GM12878 (cell line): ENCODE results near the gene RAB34. TPM values are rescaled to one million over a fixed set of nuclear protein-coding genes. Genes with fewer than 3 reads are reported as not detected.

Experiments used
- BMI1 ChIP-seq: fragments of 450-650 bp; IDR thresholded peaks from 2 replicates; pipeline ENCODE4 v1.6.1; 2016; ENCODE audit warnings: mild to moderate bottlenecking, moderate library complexity, borderline replicate concordance
- CBX3 ChIP-seq: fragments of 200-600 bp; sonication (generic); IDR thresholded peaks from 2 replicates; pipeline ENCODE4 v1.6.1; 2016; ENCODE audit warnings: low read depth, borderline replicate concordance
- CEBPB ChIP-seq, 2 experiments: fragments of 150-350 bp in 1 of 2; IDR thresholded peaks; 2 replicates each; pipeline ENCODE4 v1.6.1; 2012 to 2014; ENCODE audit warnings: low read depth in 2 of 2, low read length in 2 of 2, borderline replicate concordance in 1 of 2, inconsistent platforms in 1 of 2
- CHD1 ChIP-seq: IDR thresholded peaks from 2 replicates; pipeline ENCODE4 v1.6.1; 2012; ENCODE audit warnings: low read depth, low read length, improper control_type of control experiment
- CHD4 ChIP-seq: fragments of 200-600 bp; sonication (generic); IDR thresholded peaks from 2 replicates; pipeline ENCODE4 v1.6.1; 2016; ENCODE audit warnings: mild to moderate bottlenecking
- GATAD2B ChIP-seq: fragments of 450-650 bp; conservative IDR thresholded peaks from 2 replicates; pipeline ENCODE4 v1.6.1; 2017; ENCODE audit warnings: low read depth, mild to moderate bottlenecking, moderate library complexity
- HDGF ChIP-seq: fragments of 450-650 bp; IDR thresholded peaks from 2 replicates; pipeline ENCODE4 v1.6.1; 2016; ENCODE audit warnings: antibody characterized with exemption
- KLF5 ChIP-seq: fragments of 450-650 bp; IDR thresholded peaks from 2 replicates; pipeline ENCODE4 v1.6.1; 2014; ENCODE audit warnings: mild to moderate bottlenecking; ENCODE audit not compliant: partially characterized antibody
- MEF2A ChIP-seq: IDR thresholded peaks from 2 replicates; pipeline ENCODE4 v1.6.1; 2011; ENCODE audit warnings: low read depth, mild to moderate bottlenecking, low read length, moderate library complexity; ENCODE audit not compliant: insufficient read depth
- NR2C2 ChIP-seq: IDR thresholded peaks from 2 replicates; pipeline ENCODE4 v1.6.1; 2011; ENCODE audit warnings: borderline replicate concordance, low read depth; ENCODE audit not compliant: control insufficient read depth, insufficient read length
- POLR2A ChIP-seq: IDR thresholded peaks from 2 replicates; pipeline ENCODE4 v1.6.1; 2011; ENCODE audit warnings: low read depth, mild to moderate bottlenecking, low read length
- RAD51 ChIP-seq: fragments of 450-650 bp; IDR thresholded peaks from 2 replicates; pipeline ENCODE4 v1.6.1; 2016; ENCODE audit warnings: moderate library complexity, mild to moderate bottlenecking, inconsistent platforms
- STAT1 ChIP-seq: fragments of 450-650 bp; conservative IDR thresholded peaks from 2 replicates; pipeline ENCODE4 v1.6.1; 2014; ENCODE audit warnings: antibody characterized with exemption, mild to moderate bottlenecking
- ZSCAN29 ChIP-seq: fragments of 450-650 bp; IDR thresholded peaks from 2 replicates; pipeline ENCODE4 v1.6.1; 2017; ENCODE audit warnings: mild to moderate bottlenecking, moderate library complexity
- polyA plus RNA-seq, 11 experiments: library from polyadenylated mRNA; depleted of rRNA in 4 of 11; unstranded in 6 of 11; stranded (reverse) in 5 of 11; fragments of >200 nt; fragmentation: Nextera tagmentation in 4 of 11; fragmentation: Illumina TruSeq in 1 of 11; extraction: Ambion mirVana in 4 of 11; extraction: Trizol in 1 of 11; gene quantifications; 1 replicate in 1 of 11; 2 replicates in 10 of 11; pipeline versions ENCODE4 v1.2.1 to v1.2.3, GENCODE V29; 2011 to 2016; ENCODE audit warnings: inconsistent platforms in 2 of 11, missing spikeins in 2 of 11, low read depth in 1 of 11
- total RNA-seq, 4 experiments: library from RNA; depleted of rRNA in 3 of 4; stranded (reverse); fragments of >200 nt in 3 of 4; fragmentation: Illumina TruSeq in 1 of 4; extraction: Trizol in 1 of 4; gene quantifications; 2 replicates each; pipeline versions ENCODE4 v1.2.1 to v1.2.3, GENCODE V29; 2013 to 2021
- TF ChIP-seq, protein P1 (sequence below): IDR thresholded peaks from 2 replicates; pipeline ENCODE4 v1.6.1; 2012; ENCODE audit warnings: low read depth, low read length, improper control_type of control experiment
- TF ChIP-seq, protein P2 (sequence below): fragments of 450-650 bp; conservative IDR thresholded peaks from 2 replicates; pipeline ENCODE4 v1.6.1; 2017; ENCODE audit warnings: mild to moderate bottlenecking, moderate library complexity
- TF ChIP-seq, protein P3 (sequence below): fragments of 450-650 bp; IDR thresholded peaks from 2 replicates; pipeline ENCODE4 v1.6.1; 2016; ENCODE audit warnings: mild to moderate bottlenecking
- TF ChIP-seq, protein P4 (sequence below): fragments of 450-650 bp; IDR thresholded peaks from 2 replicates; pipeline ENCODE4 v1.6.1; 2017; ENCODE audit warnings: low read depth, mild to moderate bottlenecking, moderate library complexity
- TF ChIP-seq, protein P5 (sequence below): fragments of 450-650 bp; IDR thresholded peaks from 2 replicates; pipeline ENCODE4 v1.6.1; 2018; ENCODE audit warnings: borderline replicate concordance, mild to moderate bottlenecking; ENCODE audit not compliant: partially characterized antibody

Gene RAB34
- total and polyA plus RNA-seq, 10 of the 15 experiments (the other 5 are each of a cell fraction or from before 2014, with no cell fraction given), result 0.37 to 46.4 (median 32.8) TPM

DNA sequence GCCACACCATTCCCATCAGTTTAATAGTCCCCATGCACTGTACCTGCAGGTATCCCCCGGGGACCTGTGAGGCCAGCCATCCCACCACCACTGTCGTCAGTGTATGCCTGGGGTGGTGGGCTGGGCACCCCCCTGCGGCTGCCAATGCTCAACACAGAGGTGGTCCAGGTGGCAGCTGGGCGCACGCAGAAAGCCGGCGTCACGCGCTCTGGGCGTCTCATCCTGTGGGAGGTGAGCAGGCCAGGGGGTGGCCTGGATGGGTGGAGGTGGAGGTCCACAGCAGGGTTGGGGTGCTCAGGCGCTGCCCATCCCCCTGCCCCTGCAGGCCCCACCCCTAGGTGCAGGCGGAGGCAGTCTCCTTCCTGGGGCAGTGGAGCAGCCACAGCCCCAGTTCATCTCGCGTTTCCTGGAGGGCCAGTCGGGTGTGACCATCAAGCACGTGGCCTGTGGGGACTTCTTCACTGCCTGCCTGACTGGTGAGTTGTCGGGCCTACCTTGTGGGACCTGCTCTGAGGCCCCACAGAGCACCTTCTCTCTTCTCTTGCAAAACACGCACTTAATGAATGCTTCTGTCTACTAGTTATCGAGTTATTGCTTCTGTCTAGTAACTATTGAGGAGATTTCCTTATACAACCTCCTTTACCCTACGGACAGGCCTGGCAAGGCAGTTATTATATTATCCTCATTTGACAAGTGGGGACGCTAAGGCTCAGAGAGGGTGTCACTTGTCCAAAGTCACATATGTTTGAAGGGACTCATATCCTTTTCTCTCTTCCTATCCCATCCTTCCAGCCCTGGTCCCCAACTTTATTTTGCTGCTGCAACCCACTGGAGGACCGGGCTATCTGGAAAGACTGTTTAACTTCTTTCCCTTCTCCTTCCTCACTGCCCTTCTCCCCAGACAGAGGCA is 20.4 kb upstream of the RAB34 start (continued):
- TF ChIP-seq, protein P1, sequence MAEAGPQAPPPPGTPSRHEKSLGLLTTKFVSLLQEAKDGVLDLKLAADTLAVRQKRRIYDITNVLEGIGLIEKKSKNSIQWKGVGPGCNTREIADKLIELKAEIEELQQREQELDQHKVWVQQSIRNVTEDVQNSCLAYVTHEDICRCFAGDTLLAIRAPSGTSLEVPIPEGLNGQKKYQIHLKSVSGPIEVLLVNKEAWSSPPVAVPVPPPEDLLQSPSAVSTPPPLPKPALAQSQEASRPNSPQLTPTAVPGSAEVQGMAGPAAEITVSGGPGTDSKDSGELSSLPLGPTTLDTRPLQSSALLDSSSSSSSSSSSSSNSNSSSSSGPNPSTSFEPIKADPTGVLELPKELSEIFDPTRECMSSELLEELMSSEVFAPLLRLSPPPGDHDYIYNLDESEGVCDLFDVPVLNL, result no peak
- TF ChIP-seq, protein P2, sequence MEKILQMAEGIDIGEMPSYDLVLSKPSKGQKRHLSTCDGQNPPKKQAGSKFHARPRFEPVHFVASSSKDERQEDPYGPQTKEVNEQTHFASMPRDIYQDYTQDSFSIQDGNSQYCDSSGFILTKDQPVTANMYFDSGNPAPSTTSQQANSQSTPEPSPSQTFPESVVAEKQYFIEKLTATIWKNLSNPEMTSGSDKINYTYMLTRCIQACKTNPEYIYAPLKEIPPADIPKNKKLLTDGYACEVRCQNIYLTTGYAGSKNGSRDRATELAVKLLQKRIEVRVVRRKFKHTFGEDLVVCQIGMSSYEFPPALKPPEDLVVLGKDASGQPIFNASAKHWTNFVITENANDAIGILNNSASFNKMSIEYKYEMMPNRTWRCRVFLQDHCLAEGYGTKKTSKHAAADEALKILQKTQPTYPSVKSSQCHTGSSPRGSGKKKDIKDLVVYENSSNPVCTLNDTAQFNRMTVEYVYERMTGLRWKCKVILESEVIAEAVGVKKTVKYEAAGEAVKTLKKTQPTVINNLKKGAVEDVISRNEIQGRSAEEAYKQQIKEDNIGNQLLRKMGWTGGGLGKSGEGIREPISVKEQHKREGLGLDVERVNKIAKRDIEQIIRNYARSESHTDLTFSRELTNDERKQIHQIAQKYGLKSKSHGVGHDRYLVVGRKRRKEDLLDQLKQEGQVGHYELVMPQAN, result no peak; the same call in 1 of the 2 replicates
- TF ChIP-seq POLR2A (peak; percentile 83), NR2C2 (no peak), BMI1 (no peak), KLF5 (no peak), CEBPB (IDR thresholded peaks at IDR 0.05; ENCODE audit: borderline replicate concordance in 1 of 2, low read depth in 2 of 2, low read length in 2 of 2) (no peak), CHD4 (no peak), HDGF (peak; percentile 80), MEF2A (0 out of 2 replicates have a peak, but pooled peaks have one; percentile 29), STAT1 (0 out of 2 replicates have a peak, but pooled peaks have one; percentile 25), ZSCAN29 (no peak), RAD51 (peak; percentile 86), CHD1 (no peak), GATAD2B (peak; percentile 52; the same call in 1 of the 2 replicates), CBX3 (no peak)
- TF ChIP-seq, protein P3, sequence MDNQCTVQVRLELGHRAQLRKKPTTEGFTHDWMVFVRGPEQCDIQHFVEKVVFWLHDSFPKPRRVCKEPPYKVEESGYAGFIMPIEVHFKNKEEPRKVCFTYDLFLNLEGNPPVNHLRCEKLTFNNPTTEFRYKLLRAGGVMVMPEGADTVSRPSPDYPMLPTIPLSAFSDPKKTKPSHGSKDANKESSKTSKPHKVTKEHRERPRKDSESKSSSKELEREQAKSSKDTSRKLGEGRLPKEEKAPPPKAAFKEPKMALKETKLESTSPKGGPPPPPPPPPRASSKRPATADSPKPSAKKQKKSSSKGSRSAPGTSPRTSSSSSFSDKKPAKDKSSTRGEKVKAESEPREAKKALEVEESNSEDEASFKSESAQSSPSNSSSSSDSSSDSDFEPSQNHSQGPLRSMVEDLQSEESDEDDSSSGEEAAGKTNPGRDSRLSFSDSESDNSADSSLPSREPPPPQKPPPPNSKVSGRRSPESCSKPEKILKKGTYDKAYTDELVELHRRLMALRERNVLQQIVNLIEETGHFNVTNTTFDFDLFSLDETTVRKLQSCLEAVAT, result peak; percentile 61
- TF ChIP-seq, protein P4, sequence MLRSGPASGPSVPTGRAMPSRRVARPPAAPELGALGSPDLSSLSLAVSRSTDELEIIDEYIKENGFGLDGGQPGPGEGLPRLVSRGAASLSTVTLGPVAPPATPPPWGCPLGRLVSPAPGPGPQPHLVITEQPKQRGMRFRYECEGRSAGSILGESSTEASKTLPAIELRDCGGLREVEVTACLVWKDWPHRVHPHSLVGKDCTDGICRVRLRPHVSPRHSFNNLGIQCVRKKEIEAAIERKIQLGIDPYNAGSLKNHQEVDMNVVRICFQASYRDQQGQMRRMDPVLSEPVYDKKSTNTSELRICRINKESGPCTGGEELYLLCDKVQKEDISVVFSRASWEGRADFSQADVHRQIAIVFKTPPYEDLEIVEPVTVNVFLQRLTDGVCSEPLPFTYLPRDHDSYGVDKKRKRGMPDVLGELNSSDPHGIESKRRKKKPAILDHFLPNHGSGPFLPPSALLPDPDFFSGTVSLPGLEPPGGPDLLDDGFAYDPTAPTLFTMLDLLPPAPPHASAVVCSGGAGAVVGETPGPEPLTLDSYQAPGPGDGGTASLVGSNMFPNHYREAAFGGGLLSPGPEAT, result no peak
- TF ChIP-seq, protein P5, sequence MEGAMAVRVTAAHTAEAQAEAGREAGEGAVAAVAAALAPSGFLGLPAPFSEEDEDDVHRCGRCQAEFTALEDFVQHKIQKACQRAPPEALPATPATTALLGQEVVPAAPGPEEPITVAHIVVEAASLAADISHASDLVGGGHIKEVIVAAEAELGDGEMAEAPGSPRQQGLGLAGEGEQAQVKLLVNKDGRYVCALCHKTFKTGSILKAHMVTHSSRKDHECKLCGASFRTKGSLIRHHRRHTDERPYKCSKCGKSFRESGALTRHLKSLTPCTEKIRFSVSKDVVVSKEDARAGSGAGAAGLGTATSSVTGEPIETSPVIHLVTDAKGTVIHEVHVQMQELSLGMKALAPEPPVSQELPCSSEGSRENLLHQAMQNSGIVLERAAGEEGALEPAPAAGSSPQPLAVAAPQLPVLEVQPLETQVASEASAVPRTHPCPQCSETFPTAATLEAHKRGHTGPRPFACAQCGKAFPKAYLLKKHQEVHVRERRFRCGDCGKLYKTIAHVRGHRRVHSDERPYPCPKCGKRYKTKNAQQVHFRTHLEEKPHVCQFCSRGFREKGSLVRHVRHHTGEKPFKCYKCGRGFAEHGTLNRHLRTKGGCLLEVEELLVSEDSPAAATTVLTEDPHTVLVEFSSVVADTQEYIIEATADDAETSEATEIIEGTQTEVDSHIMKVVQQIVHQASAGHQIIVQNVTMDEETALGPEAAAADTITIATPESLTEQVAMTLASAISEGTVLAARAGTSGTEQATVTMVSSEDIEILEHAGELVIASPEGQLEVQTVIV, result no peak
